A673 (cell line): Measurements from ENCODE around the gene HACD4. TPM values are rescaled to one million over a fixed set of nuclear protein-coding genes. Genes with fewer than 3 reads are reported as not detected.

ENCODE experiments used
- BruUV-seq: library from RNA; stranded (reverse); fragments of 400-500 nt; replicated peaks from 2 replicates; lab custom pipeline; 2021; lab: Mats Ljungman, UMichigan
- CTCF ChIA-PET: fragments of 300-600 bp; sonication (Branson Sonifier 250); formaldehyde crosslinking; loops from one replicate; lab custom pipeline; 2022; ENCODE audit warnings: antibody characterized with exemption; lab: Charles Lee
- POLR2A ChIA-PET: fragments of 300-600 bp; sonication (Branson Sonifier 250); formaldehyde crosslinking; loops from one replicate; lab custom pipeline; 2022; ENCODE audit warnings: antibody characterized with exemption; ENCODE audit not compliant: low non-redundant PET; lab: Charles Lee
- DNase-seq: peaks from one replicate; pipeline ENCODE4 v3.0.0-alpha.2; 2015; ENCODE audit warnings: low spot score
- H3K27ac ChIP-seq: fragments of 200-600 bp; sonication (generic); 2 replicates; pipeline ENCODE4 v1.5.1; 2016; ENCODE audit warnings: mixed run types, low read depth, mild to moderate bottlenecking, mixed read lengths, antibody characterized with exemption, low read length; ENCODE audit not compliant: poor library complexity, severe bottlenecking
- H3K27me3 ChIP-seq: fragments of 200-600 bp; sonication (generic); replicated peaks from 2 replicates; pipeline ENCODE4 v1.6.1; 2017; ENCODE audit warnings: mixed run types, low read depth, mild to moderate bottlenecking, mixed read lengths, antibody characterized with exemption, low read length; ENCODE audit not compliant: insufficient read depth, poor library complexity
- H3K36me3 ChIP-seq: fragments of 200-600 bp; sonication (generic); 2 replicates; pipeline ENCODE4 v1.6.1; 2016; ENCODE audit warnings: mixed run types, mild to moderate bottlenecking, mixed read lengths, antibody characterized with exemption, low read length; ENCODE audit not compliant: insufficient read depth, poor library complexity, severe bottlenecking
- H3K4me1 ChIP-seq: fragments of 200-600 bp; sonication (generic); 2 replicates; pipeline ENCODE4 v1.6.1; 2017; ENCODE audit warnings: mixed run types, mild to moderate bottlenecking, mixed read lengths, antibody characterized with exemption, low read length; ENCODE audit not compliant: insufficient read depth, poor library complexity, severe bottlenecking
- H3K4me3 ChIP-seq: fragments of 200-600 bp; sonication (generic); 2 replicates; pipeline ENCODE4 v1.5.1; 2016; ENCODE audit warnings: low read depth, mixed run types, mild to moderate bottlenecking, mixed read lengths, low read length; ENCODE audit not compliant: poor library complexity, severe bottlenecking
- H3K9me3 ChIP-seq: fragments of 200-600 bp; sonication (generic); 2 replicates; pipeline ENCODE4 v1.6.1; 2016; ENCODE audit warnings: mixed run types, low read depth, mild to moderate bottlenecking, mixed read lengths, antibody characterized with exemption, low read length; ENCODE audit not compliant: poor library complexity, severe bottlenecking
- EZH2 ChIP-seq: fragments of 200-600 bp; sonication (generic); IDR thresholded peaks from 2 replicates; pipeline ENCODE4 v1.6.1; 2017; ENCODE audit warnings: borderline replicate concordance, low read depth, mild to moderate bottlenecking, mixed read lengths, antibody characterized with exemption, low read length; ENCODE audit not compliant: poor library complexity, severe bottlenecking
- intact Hi-C: fragments of 100-400 bp; cut with micrococcal nuclease; formaldehyde crosslinking; loops from one replicate; pipeline ENCODE4 v1.10.0; 2022; ENCODE audit not compliant: unreplicated experiment
- total RNA-seq: library from RNA; stranded (reverse); gene quantifications from 2 replicates; pipeline ENCODE4 v1.2.3, GENCODE V29; 2021
- TF ChIP-seq, protein P1 (sequence below): fragments of 300-800, 200-600 bp; sonication (generic); conservative IDR thresholded peaks from 2 replicates; pipeline ENCODE4 v1.5.1; 2017; ENCODE audit warnings: low read depth, mild to moderate bottlenecking, antibody characterized with exemption, low read length, moderate library complexity, mixed read lengths

HACD4 gene
- total RNA-seq, 1 experiment from 2014 or later, result 0.19 TPM

DNA sequence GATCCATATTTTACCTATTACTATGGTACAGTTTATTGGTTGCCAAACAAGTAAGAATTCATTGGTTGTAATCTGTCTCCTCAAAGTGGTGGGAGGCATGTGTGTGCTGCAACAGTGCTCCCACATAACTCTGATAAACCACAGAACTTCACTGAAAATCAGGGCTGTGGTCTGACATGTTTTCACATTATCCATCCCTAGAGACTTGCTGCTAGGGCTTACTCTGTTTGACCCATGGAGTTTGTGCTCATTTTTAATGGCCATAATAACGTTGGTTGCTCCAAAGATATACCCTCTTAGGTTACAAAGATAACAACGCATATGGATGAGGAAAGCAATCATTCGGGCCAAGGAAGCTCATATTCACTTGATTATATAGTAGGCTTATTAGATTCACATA lies 37.0 kb downstream of the HACD4 start:
- BruUV-seq, result no TSS peak
- H3K9me3 ChIP-seq, result no peaks in the 10 kb centered on the region
- H3K36me3 ChIP-seq, result no peaks in the 10 kb centered on the region
- TF ChIP-seq, protein P1, sequence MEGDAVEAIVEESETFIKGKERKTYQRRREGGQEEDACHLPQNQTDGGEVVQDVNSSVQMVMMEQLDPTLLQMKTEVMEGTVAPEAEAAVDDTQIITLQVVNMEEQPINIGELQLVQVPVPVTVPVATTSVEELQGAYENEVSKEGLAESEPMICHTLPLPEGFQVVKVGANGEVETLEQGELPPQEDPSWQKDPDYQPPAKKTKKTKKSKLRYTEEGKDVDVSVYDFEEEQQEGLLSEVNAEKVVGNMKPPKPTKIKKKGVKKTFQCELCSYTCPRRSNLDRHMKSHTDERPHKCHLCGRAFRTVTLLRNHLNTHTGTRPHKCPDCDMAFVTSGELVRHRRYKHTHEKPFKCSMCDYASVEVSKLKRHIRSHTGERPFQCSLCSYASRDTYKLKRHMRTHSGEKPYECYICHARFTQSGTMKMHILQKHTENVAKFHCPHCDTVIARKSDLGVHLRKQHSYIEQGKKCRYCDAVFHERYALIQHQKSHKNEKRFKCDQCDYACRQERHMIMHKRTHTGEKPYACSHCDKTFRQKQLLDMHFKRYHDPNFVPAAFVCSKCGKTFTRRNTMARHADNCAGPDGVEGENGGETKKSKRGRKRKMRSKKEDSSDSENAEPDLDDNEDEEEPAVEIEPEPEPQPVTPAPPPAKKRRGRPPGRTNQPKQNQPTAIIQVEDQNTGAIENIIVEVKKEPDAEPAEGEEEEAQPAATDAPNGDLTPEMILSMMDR, result no peak
- no peak for TF ChIP-seq EZH2
- H3K27me3 ChIP-seq, result no peaks in the 10 kb centered on the region
- POLR2A ChIA-PET, result no interaction called here
- H3K4me1 ChIP-seq, result no peaks in the 10 kb centered on the region
- intact Hi-C loops, result no loop called here
- H3K4me3 ChIP-seq, result no peak overlapping the region
- CTCF ChIA-PET, result no interaction called here
- no peak overlapping the region for H3K27ac ChIP-seq
- no peak for DNase-seq

DNA sequence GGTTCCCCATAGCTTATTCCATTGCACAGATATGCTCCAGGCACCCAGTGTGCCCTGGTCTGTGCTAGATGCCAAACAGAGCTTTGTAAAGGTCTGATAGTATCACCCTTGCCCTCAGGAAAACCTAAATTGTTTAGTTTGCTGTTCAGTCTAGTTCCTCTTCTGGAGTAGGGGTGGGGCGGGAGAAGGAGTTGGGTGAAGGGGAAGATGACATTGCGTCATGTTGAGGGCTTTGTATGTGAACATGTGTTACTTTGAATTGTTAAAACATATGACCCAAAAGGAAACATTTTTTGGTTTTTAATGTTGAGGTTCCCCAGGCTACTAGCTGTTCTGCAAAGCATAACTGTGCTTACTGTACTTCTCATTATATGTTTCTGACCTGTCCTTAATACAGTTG lies 40.6 kb downstream of the HACD4 start:
- no peak for DNase-seq
- Histone ChIP-seq H3K27me3 (no peaks in the 10 kb centered on the region), H3K4me1 (no peaks in the 10 kb centered on the region), H3K27ac (no peak overlapping the region), H3K9me3 (no peaks in the 10 kb centered on the region), H3K4me3 (no peak overlapping the region), H3K36me3 (peaks cover 2% of the 10 kb centered on the region)
- ChIA-PET CTCF (no interaction called here), POLR2A (no interaction called here)
- intact Hi-C loops, result no loop called here
- BruUV-seq, result no TSS peak
- no peak for TF ChIP-seq EZH2
- TF ChIP-seq, protein P1, result no peak

DNA sequence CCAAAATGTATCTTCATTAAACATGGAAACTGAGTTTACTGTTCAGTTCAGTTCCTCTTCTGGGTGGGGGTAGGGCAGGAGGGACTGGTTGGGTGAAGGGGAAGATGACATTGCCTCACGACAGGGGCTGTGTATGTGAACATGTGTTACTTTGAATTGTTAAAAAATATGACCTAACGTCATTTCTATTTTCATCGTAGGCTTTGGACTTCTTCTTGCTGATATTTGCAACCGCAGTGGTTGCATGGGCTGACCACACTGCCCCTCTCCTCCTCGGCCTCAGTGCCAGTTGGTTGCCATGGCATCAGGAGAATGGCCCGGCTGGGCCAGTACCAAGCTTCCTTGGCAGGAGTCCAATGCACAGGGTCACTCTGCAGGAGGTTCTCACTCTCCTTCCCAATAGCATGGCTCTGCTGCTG lies 41.5 kb downstream of the HACD4 start:
- Histone ChIP-seq H3K27ac (no peak overlapping the region), H3K4me1 (no peaks in the 10 kb centered on the region), H3K27me3 (no peaks in the 10 kb centered on the region), H3K36me3 (peaks cover 2% of the 10 kb centered on the region), H3K9me3 (no peaks in the 10 kb centered on the region), H3K4me3 (no peak overlapping the region)
- ChIA-PET CTCF (no interaction called here), POLR2A (no interaction called here)
- TF ChIP-seq, protein P1, result no peak
- TF ChIP-seq EZH2, result no peak
- intact Hi-C loops, result no loop called here
- no TSS peak for BruUV-seq
- DNase-seq, result no peak
